Chondrocyte (in vitro differentiated cells): Measurements from ENCODE around the gene MFN2. TPM values are rescaled to one million over a fixed set of nuclear protein-coding genes. Genes with fewer than 3 reads are reported as not detected.

ENCODE experiments used
- DNase-seq: peaks from one replicate; pipeline ENCODE4 v3.0.0; 2021; ENCODE audit warnings: mixed read lengths, low spot score
- H3K27ac Mint-ChIP-seq: one replicate; pipeline ENCODE4 v1.8.0; 2021; ENCODE audit warnings: mild to moderate bottlenecking, moderate library complexity, mixed read lengths; ENCODE audit not compliant: unreplicated experiment
- H3K27me3 Mint-ChIP-seq: 2 replicates; pipeline ENCODE4 v1.8.0; 2021; ENCODE audit warnings: low read depth, mixed read lengths
- H3K36me3 Mint-ChIP-seq: 2 replicates; pipeline ENCODE4 v1.8.0; 2021; ENCODE audit warnings: low read depth, mixed read lengths
- H3K4me1 Mint-ChIP-seq: 2 replicates; pipeline ENCODE4 v1.8.0; 2021; ENCODE audit warnings: low read depth, mild to moderate bottlenecking, mixed read lengths
- H3K4me3 Mint-ChIP-seq: one replicate; pipeline ENCODE4 v1.8.0; 2021; ENCODE audit warnings: mild to moderate bottlenecking, moderate library complexity, mixed read lengths; ENCODE audit not compliant: unreplicated experiment
- H3K9me3 Mint-ChIP-seq: 2 replicates; pipeline ENCODE4 v1.8.0; 2021; ENCODE audit warnings: low read depth, mixed read lengths
- CTCF ChIP-seq: fragments of 200-600 bp; sonication (generic); IDR thresholded peaks from 2 replicates; pipeline ENCODE4 v1.5.0; 2021; ENCODE audit warnings: antibody characterized with exemption, mild to moderate bottlenecking, moderate library complexity
- total RNA-seq: library from RNA; stranded (reverse); gene quantifications from 3 replicates; pipeline ENCODE4 v1.2.1, GENCODE V29; 2021

MFN2 gene
- total RNA-seq, 1 donor from 2014 or later: 56.6 TPM

GRCh38 chr1:12022036-12022435 is 41.8 kb downstream of the MFN2 start:
- no peak for TF ChIP-seq CTCF
- H3K27me3 Mint-ChIP-seq: no peaks in the 10 kb centered on the region

GRCh38 chr1:12026586-12026985 is 46.3 kb downstream of the MFN2 start:
- H3K4me1 Mint-ChIP-seq: no peaks in the 10 kb centered on the region
- no peak overlapping the region for H3K4me3 Mint-ChIP-seq
- no peak for TF ChIP-seq CTCF

More at GRCh38 chr1:12022036-12022435, 41.8 kb downstream of the MFN2 start:
- Mint-ChIP-seq H3K9me3 (no peaks in the 10 kb centered on the region), H3K4me1 (peaks cover 6% of the 10 kb centered on the region), H3K27ac (no peak overlapping the region), H3K36me3 (peaks cover 16% of the 10 kb centered on the region), H3K4me3 (no peak overlapping the region)
- DNase-seq: no peak

GRCh38 chr1:12028248-12028647 is 48.0 kb downstream of the MFN2 start:
- DNase-seq: no peak

More at GRCh38 chr1:12026586-12026985, 46.3 kb downstream of the MFN2 start:
- Mint-ChIP-seq H3K27me3 (no peaks in the 10 kb centered on the region), H3K36me3 (peaks cover 25% of the 10 kb centered on the region), H3K27ac (no peak overlapping the region), H3K9me3 (no peaks in the 10 kb centered on the region)
- DNase-seq: no peak

GRCh38 chr1:12028957-12029511 is 48.8 kb downstream of the MFN2 start:
- peaks cover 1% of the 10 kb centered on the region for H3K4me1 Mint-ChIP-seq

More at GRCh38 chr1:12028248-12028647, 48.0 kb downstream of the MFN2 start:
- no peaks in the 10 kb centered on the region for H3K4me1 Mint-ChIP-seq
- peaks cover 22% of the 10 kb centered on the region for H3K36me3 Mint-ChIP-seq
- H3K4me3 Mint-ChIP-seq: no peak overlapping the region
- no peaks in the 10 kb centered on the region for H3K27me3 Mint-ChIP-seq
- no peaks in the 10 kb centered on the region for H3K9me3 Mint-ChIP-seq
- peak overlapping the region; percentile 62 for H3K27ac Mint-ChIP-seq
- no peak for TF ChIP-seq CTCF

GRCh38 chr1:12029720-12030339 is 49.6 kb downstream of the MFN2 start:
- H3K27me3 Mint-ChIP-seq: no peaks in the 10 kb centered on the region
- H3K4me1 Mint-ChIP-seq: peaks cover 7% of the 10 kb centered on the region
- no peaks in the 10 kb centered on the region for H3K9me3 Mint-ChIP-seq
- no peak for DNase-seq
- H3K36me3 Mint-ChIP-seq: peaks cover 19% of the 10 kb centered on the region
- H3K4me3 Mint-ChIP-seq: no peak overlapping the region
- TF ChIP-seq CTCF: no peak
- no peak overlapping the region for H3K27ac Mint-ChIP-seq

More at GRCh38 chr1:12028957-12029511, 48.8 kb downstream of the MFN2 start:
- no peak overlapping the region for H3K4me3 Mint-ChIP-seq
- no peak for TF ChIP-seq CTCF
- H3K9me3 Mint-ChIP-seq: no peaks in the 10 kb centered on the region
- no peak overlapping the region for H3K27ac Mint-ChIP-seq
- peaks cover 22% of the 10 kb centered on the region for H3K36me3 Mint-ChIP-seq
- H3K27me3 Mint-ChIP-seq: no peaks in the 10 kb centered on the region
- no peak for DNase-seq
